Heart left ventricle (tissue), 13 donors: Measurements from ENCODE around the gene CAPN2.

ENCODE experiments used
- CTCF ChIP-seq, 12 donors: fragments of 200-600 bp; sonication (generic) in 4 of 12; IDR thresholded peaks; one replicate each; pipeline versions ENCODE4 v1.5.0 to v1.8.0; 2018 to 2022; ENCODE audit warnings: antibody characterized with exemption in 12 of 12, mild to moderate bottlenecking in 5 of 12
- POLR2A ChIP-seq, 2 donors: fragments of 450-650 bp; IDR thresholded peaks; one replicate each; pipeline ENCODE4 v1.6.1; 2017; ENCODE audit warnings: antibody characterized with exemption in 2 of 2, mild to moderate bottlenecking in 2 of 2, moderate library complexity in 2 of 2
- donor health status: ischemic (EF 13 %, LVEDD 7.1; RV severe dilation, severe dysfunction).
- donor health status: DM: no; HTN: yes; CAD: no.
- donor health status: DM: no; HTN: no; CAD: no.
- donor health status: ischemic (EF 25% LVEDD 6.9; RV normal size, moderate dysfunction).
- donor health status: ischemic (EF 25% LVEDD 5.7; RV mildly dilated, moderate dysfunction).
- donor health status: ischemic (EF 35%, LVEDD 5.7; RV mildly dilated, moderate dysfunction).
- donor health status: nonischemic (EF 11% LVEDD 7.7; RV severe dilation, severe dysfunction).
- donor health status: DM: yes; HTN: yes; CAD: no.
- donor health status: PGD.
- donor health status: ischemic (EF 29% LVEDD 5.4; RV normal size, mild dysfunction).
- donor health status: nonischemic (EF 23%, LVEDD 6.1; RV moderate dilation, normal function).

GRCh38 chr1:223772771-223773160 is 60.4 kb downstream of the CAPN2 start:
- TF ChIP-seq CTCF (IDR thresholded peaks at IDR 0.05) (no peak), POLR2A (IDR thresholded peaks at IDR 0.05) (no peak)
